ENCODE measurements around the gene SKI. TPM values are rescaled to one million over a fixed set of nuclear protein-coding genes. Genes with fewer than 3 reads are reported as not detected.
A peak's percentile ranks its signal among the peaks of the same experiment; 100 is the strongest.

Gene SKI
- total RNA-seq, 1 experiment from 2014 or later: 89.5 TPM

- H3K79me1 ChIP-seq (ENCODE audit: insufficient read depth, low read depth, low read length, poor library complexity, severe bottlenecking): no peaks in the 10 kb centered on the region
- WGBS (ENCODE audit: extremely low coverage, insufficient read length, low lambda C conversion rate): no CpG with 5 or more reads among the region's 18 CpGs
- H3K27ac ChIP-seq (ENCODE audit: insufficient read length, low read depth, low read length): no peak overlapping the region
- Mint-ChIP-seq H3K4me3 (no peak overlapping the region), H3K27ac (peak overlapping the region in 1 of 3 experiments; percentile 55; a peak in 1 of 7 replicates), H3K36me3 (ENCODE audit: insufficient read depth in 1 of 3, low read depth in 3 of 3) (peaks cover 0 to 8% (median 2%) of the 10 kb centered on the region in 3 experiments; a peak in 4 of 7 replicates), H3K27me3 (ENCODE audit: low read depth) (peaks cover 3% of the 10 kb centered on the region), H3K9me3 (no peaks in the 10 kb centered on the region; a peak in 1 of 5 replicates), H3K4me1 (peaks cover 8 to 16% of the 10 kb centered on the region in 2 experiments)
- H2AK5ac ChIP-seq (ENCODE audit: insufficient read length, low read length): no peak overlapping the region
- peaks cover 18% of the 10 kb centered on the region for H3K23me2 ChIP-seq (ENCODE audit: insufficient read length, low read depth, low read length, poor library complexity, severe bottlenecking)
- no peak overlapping the region for H3K4me2 ChIP-seq (ENCODE audit: insufficient read depth, insufficient read length, low read length)
- H4K5ac ChIP-seq (ENCODE audit: insufficient read length, low read depth, low read length): no peak overlapping the region
- H3K4ac ChIP-seq (ENCODE audit: low read depth, low read length): no peak overlapping the region
- H2BK5ac ChIP-seq (ENCODE audit: insufficient read length, low read length): no peak overlapping the region
- H2BK15ac ChIP-seq (ENCODE audit: low read depth, low read length): no peak overlapping the region
- no peak overlapping the region for H2BK20ac ChIP-seq (ENCODE audit: low read depth, low read length, poor library complexity, severe bottlenecking)
- H3K27me3 ChIP-seq (ENCODE audit: insufficient read depth, low read length): no peaks in the 10 kb centered on the region
- H3K79me2 ChIP-seq (ENCODE audit: insufficient read depth, low read length): peaks cover 12% of the 10 kb centered on the region; the same call in 1 of the 2 replicates
- H2BK120ac ChIP-seq (ENCODE audit: low read depth, low read length, poor library complexity, severe bottlenecking): no peak overlapping the region
- no peak for DNase-seq
- H2AFZ ChIP-seq (ENCODE audit: low read length): no peak overlapping the region
- H2BK12ac ChIP-seq (ENCODE audit: insufficient read length, low read depth, low read length): no peak overlapping the region
- H3K14ac ChIP-seq (ENCODE audit: insufficient read depth, low read length): no peak overlapping the region
- no peak overlapping the region for H3K23ac ChIP-seq (ENCODE audit: insufficient read length, low read depth, low read length)
- H3K56ac ChIP-seq (ENCODE audit: insufficient read length, low read depth, low read length): no peak overlapping the region
- no peak overlapping the region for H3K18ac ChIP-seq (ENCODE audit: insufficient read length, low read depth, low read length)
- H3K4me1 ChIP-seq (ENCODE audit: insufficient read depth, low read length): no peaks in the 10 kb centered on the region; the same call in 1 of the 2 replicates
- no peaks in the 10 kb centered on the region for H3K9me3 ChIP-seq (ENCODE audit: control insufficient read depth, low read depth, low read length)
- no peak overlapping the region for H3K9ac ChIP-seq (ENCODE audit: extremely low read depth, insufficient read length, low read length)
- no peak overlapping the region for H4K8ac ChIP-seq (replicated peaks; ENCODE audit: insufficient read length, low read depth, low read length)
- no peak overlapping the region for H4K91ac ChIP-seq (ENCODE audit: insufficient read length, low read depth, low read length)
- H4K20me1 ChIP-seq (ENCODE audit: control insufficient read depth, insufficient read depth, insufficient read length): no peaks in the 10 kb centered on the region
- TF ChIP-seq CTCF (conservative IDR thresholded peaks at IDR 0.05): no peak
- H3T11ph ChIP-seq (ENCODE audit: low read length): no peak overlapping the region
These were observed 3.3 kb upstream of the SKI start for GRCh38 chr1:2224631-2225428.
